ENCODE results near the gene CSH2. TPM values are rescaled to one million over a fixed set of nuclear protein-coding genes. Genes with fewer than 3 reads are reported as not detected.

Gene CSH2
- not detected for total RNA-seq

GRCh38 chr17:63873577-63873976 lies at the start of gene CSH2:
TSS of gene CSH2 (minus strand) at chr17:63873677. CDS start at chr17:63873614, 63 bp downstream.

GRCh38 chr17:63918789-63919305 lies 45.4 kb upstream of the CSH2 start, which contains the start of gene GH1:
TSS of gene GH1 (minus strand) at chr17:63918839. CDS start at chr17:63918776, 63 bp downstream.

GRCh38 chr17:63911041-63911635 lies 37.7 kb upstream of the CSH2 start, which contains the start of gene CSHL1:
TSS of gene CSHL1 (minus strand) at chr17:63911258. CDS start at chr17:63911196, 62 bp downstream.

GRCh38 chr17:63896524-63897354 lies 23.3 kb upstream of the CSH2 start, which contains the start of gene CSH1:
TSS of gene CSH1 (minus strand) at chr17:63896574. CDS start at chr17:63896511, 63 bp downstream.

GRCh38 chr17:63881935-63882601 lies 8.6 kb upstream of the CSH2 start, which contains the start of gene GH2:
TSS of gene GH2 (minus strand) at chr17:63881944. CDS start at chr17:63881801, 143 bp downstream.

GRCh38 chr17:63842540-63843386 lies 30.7 kb downstream of the CSH2 start, which contains the start of gene SMARCD2:
TSS of gene SMARCD2 (minus strand) at chr17:63842685. CDS start at chr17:63842674, 11 bp downstream.

GRCh38 chr17:63827002-63827800 lies 46.3 kb downstream of the CSH2 start, which contains the start of the genes FTSJ3 and PSMC5:
TSS of gene FTSJ3 (minus strand) at chr17:63827663. CDS start at chr17:63826902, 761 bp downstream.
TSS of gene PSMC5 (plus strand) at chr17:63827431. CDS start at chr17:63827491, 60 bp downstream.

Other genes starting within 250 kb of the CSH2 start
- gene LIMD2, start 173.6 kb downstream of the CSH2 start, total RNA-seq: 23.4 TPM
- gene STRADA, start 131.9 kb downstream of the CSH2 start, total RNA-seq: 39.4 TPM
- gene CCDC47, start 100.1 kb downstream of the CSH2 start, total RNA-seq: 79.0 TPM
- gene DDX42, start 99.5 kb downstream of the CSH2 start, total RNA-seq: 147 TPM
- gene PSMC5, start 46.2 kb downstream of the CSH2 start, total RNA-seq: 57.5 TPM
- gene FTSJ3, start 46.0 kb downstream of the CSH2 start, total RNA-seq: 46.6 TPM
- gene SMARCD2, start 31.0 kb downstream of the CSH2 start, total RNA-seq: 65.5 TPM
- gene GH2, start 8.3 kb upstream of the CSH2 start, total RNA-seq: not detected
- not detected for gene CSH1, start 22.9 kb upstream of the CSH2 start, total RNA-seq
- gene CSHL1, start 37.6 kb upstream of the CSH2 start, total RNA-seq: not detected
- not detected for gene GH1, start 45.2 kb upstream of the CSH2 start, total RNA-seq
- 0.77 TPM for gene CD79B, start 58.7 kb upstream of the CSH2 start, total RNA-seq
- 3.0 TPM for gene SCN4A, start 99.2 kb upstream of the CSH2 start, total RNA-seq
- 0.44 TPM for gene PRR29, start 124.7 kb upstream of the CSH2 start, total RNA-seq
- gene ICAM2, start 147.0 kb upstream of the CSH2 start, total RNA-seq: 21.7 TPM

All from camera-type eye (tissue), 1 donor.